Fibroblast of gingiva (primary cell): Measurements from ENCODE around the gene UNC5A.

Experiments used
- DNase-seq: peaks from one replicate; pipeline ENCODE4 v3.0.0-alpha.2; 2011; ENCODE audit warnings: low read depth

Gene UNC5A

GRCh38 chr5:176800024-176800423, 10.3 kb upstream of the UNC5A start:
- DNase-seq: no peak

DNA sequence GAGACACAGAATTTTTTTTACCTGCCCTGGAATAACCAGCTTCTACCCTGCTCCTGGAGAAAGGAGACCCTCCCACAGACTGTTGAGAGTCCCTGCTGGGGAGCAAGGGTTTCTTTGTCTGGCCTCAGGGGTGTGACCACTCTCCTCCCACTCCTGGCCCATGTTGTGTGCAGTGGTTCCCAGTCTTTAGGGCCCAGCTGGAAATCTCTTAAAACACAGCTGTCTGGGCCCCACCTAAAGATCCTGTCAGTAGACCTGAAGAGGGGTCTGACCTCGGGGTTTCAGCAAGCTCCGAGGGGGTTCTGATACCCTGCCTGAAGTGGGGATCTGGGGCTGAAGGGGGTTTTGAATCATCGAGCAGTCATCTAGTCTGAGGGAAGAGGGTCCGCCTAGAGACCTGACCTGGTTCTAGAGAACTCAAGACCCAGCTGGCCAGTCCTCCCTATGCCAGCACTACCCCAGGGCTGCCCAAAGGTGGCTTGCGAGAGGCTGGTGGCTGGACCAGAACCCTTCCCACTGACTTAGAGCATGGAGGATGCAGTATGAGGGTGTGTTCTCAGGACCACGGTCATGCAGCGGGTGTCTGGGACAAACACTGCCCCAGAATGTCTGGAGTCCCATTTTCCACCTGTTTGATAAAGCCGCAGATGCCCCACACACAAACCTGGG, 8.1 kb upstream of the UNC5A start:
- no peak for DNase-seq

DNA sequence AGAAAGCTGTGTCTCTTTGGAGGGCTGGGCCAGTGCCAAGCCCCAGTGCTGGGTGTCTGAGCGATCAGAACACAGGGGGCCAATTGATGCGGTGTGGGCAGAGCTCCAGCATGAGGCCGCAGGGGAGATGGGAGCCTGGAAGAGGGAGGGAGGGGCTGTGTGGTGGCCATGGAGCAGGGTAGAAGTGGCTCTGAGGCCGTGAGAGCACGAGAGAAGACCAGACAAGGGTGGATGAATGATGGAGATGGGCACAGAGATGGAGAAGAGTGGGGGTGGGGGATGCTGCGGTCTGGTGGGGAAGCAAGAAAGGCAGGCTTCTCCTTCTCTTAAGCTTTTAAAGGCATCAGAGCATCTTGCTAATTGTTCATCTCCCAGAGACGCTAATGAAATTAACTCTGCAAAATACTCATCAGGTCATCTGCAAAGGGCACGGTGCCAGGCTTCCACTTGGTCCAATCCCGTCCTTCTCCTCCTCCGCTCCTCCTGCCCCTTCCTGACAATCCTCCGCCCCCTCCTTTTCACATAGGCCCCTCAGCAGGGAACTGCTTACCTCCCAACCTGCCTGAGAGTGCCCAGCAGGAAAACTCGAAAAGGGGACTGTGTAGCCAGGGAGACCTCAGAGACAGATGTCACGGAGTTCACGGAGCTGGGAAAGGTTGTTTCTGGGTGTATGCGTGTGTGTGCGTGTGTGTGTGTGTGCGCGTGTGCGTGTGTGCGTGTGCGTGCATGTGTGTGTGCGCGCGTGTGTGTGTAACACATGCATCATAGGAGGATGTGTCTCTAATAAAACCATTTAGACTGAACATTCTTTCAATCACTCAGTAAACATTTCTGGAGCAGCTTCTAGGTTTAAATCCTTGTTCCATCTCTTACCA, 7.1 kb upstream of the UNC5A start:
- no peak for DNase-seq

DNA sequence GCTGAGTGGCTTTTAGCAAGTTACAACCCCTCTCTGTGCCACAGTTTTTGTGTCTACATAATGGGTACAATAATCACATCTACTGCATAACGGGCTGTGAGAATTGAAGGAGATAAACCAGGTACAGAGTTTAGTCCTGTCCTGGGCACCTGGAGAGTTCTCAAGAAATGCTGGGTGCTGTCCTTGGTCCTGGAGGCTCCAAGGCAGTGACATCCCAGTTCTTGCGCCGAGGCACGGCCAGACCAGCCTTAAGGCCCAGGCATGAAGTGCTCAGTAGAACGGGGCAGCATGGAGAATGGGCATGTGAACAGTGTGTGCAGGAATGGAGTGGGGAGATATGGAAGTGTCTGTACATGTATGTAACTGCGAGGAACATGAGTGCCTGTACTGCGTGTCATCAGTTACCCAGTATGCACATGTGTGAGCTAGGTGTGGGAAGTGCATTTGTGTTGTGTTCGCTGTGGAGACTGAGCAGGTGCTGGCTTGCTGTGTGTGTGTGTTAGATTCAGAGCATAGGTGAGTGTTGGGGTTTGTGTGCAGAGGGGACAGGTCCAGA, 6.3 kb upstream of the UNC5A start:
- DNase-seq: no peak

DNA sequence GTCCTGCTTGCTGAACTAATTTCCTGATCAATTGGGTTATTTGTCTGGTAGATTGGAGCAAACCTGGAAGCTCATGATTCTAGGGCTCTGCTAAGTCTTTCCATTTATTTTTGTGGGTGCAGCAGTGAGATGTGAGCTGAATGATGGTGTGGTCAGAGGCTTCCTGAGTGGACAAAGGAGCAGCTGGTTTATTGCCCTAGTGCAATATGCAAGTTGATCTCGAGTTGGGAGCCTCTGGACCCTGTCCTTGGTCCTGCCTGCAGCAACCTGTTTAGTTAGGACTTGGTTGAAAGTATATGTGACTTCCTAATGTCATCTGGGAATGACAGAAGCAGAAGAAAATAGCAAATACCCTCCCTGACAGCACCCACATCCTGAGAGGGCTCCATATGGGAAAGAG, 4.2 kb upstream of the UNC5A start:
- DNase-seq: no peak

GRCh38 chr5:176809544-176810080, 747 bp upstream of the UNC5A start:
- DNase-seq: no peak

GRCh38 chr5:176810687-176811501, 535 bp downstream of the UNC5A start:
- no peak for DNase-seq

DNA sequence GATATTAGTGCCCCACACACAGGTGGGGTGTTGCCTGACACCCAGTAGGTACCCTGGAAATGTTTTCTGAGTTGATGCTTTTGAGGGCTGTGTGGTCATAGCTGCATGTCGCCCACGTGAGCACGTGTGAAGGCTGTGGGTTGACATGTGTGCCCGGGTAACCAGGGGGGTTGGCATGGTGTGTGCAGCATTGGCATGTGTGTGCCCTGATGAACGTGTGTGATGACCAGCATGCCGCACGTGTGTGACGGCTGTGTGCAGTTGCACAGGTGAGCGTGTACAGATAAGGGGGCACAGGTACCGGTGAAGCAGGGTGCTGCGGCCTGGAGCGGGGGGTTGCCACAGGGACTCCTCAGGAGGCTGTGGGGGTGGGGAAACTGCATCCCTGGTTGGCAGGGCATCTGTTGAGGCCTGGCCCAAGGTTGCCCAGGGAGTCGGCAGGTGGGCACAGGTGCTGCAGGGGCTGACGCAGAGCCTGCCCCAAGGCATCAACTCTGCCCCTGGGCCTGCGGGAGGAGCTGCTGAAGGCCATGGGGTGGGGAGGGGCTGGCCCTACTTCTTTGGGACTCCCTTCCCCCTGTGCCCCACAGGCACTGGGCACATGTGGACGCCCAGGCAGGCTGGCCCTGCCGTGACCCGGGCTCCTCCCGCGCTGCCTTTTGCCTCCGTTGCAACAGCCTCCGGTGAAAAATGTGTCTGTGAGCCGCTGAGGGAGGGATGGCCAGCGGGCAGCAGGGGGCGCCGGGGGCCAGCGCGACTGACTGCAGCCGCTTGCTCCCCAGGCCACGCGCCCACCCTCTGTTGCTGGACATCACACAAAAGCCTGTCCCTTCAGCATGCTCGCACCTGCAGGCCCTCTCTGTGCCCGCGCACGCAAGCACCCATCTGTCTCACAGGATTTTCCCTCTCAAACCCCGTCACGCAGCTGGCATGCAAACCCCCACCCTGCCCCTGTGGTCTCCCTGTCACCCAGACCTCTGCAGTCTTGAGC, 2.2 kb downstream of the UNC5A start:
- DNase-seq: no peak

DNA sequence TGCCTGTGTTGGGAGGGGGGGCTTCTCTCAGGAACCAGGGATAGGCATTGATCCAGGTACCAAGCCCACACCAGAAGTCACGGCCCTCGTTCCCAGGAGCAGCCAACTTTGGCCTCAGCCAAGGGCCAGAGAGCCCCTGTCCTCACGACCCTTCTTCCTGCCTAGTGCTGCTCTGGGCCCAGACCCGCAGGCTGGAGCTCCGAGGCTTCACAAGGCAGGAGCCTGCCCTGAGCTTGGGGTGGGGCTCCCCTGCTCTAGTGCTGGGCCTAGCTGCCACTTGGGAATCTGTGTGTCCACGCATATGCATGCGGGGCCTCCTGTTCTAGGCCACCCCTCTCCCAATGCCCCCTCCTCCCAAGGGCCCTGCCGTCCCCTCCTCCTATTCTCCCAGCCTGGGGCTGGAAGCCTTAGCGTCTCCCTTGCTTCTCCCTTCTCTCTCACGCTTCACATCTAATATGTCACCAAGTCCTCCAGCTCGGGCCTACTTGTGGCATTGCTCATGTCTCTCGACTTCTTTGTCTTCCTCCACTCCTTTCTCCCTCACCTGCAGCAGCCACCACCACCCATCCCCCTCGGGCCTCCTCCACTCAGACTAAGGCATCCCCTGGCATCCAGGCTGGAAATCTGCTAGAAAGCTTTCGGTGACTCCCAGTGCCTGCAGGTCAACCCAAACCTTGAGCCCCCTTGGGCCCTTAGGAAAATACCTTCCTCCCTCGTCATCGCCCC, 3.4 kb downstream of the UNC5A start:
- DNase-seq: no peak

GRCh38 chr5:176814313-176814685, 3.9 kb downstream of the UNC5A start:
- DNase-seq: no peak

GRCh38 chr5:176814836-176815438, 4.6 kb downstream of the UNC5A start:
- DNase-seq: no peak

DNA sequence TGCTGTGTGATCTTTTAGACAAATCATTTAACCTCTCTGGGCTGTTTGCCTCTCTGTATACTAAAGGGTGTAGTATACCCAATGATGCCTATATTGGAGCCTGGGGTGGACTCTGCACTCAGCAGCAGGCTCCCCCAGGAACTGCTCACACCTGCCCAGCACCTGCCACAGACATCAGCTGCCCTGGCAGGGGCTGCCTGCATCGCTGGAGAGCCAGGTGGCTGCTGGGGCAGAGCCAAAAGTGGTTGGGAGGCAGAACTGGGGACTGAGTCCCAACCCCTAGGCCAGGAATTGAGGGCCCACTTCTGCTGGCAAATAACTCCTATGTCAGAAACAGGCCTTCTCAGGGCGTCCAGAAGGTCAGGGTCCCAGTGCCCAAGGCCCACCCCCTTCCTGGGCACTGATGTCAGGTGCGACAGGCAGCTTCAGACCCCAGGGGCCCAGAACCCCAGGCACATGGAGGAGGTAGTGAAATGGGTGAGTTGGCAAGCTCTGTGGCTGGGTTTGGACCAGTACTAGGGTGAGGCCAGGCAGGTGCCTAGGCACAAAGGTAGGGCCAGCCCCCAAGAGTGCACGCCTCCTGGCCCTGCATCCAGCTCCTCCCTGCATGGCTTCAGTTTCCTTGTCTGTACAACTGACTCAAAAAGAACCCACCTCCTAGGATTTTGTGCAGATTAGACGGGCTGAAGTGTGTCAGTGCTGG, 5.8 kb downstream of the UNC5A start:
- DNase-seq: no peak

DNA sequence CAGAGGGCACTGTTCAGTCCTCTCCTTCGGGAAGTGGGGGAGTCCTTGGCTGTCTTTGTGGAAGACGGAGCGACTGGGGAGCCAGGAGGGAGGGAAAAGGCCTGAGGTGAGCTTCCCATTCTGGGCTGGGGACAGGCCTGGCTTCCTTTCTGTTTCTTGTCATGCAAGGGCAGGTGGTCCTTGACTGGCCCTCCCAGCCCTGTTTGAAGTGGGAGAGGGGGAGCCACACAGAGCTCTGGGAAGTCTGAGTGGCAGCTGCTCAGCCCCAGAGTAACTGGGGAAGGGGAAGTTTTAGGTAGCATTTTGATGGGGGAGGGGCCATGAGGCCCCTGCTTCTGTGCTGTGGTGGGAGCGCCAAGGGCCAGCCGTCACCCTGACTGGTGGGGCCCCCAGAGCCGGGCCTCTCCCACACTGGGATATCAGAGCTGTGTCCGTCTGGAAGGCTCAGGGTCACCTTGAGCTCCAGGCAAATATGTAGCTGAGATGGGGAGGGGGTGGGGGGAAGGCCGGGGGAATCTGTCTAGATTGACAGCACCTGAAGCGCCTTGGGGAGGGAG, 6.5 kb downstream of the UNC5A start:
- DNase-seq: no peak

- DNase-seq: no peak
Observed at GRCh38 chr5:176817369-176817840, 7.0 kb downstream of the UNC5A start.

GRCh38 chr5:176817841-176818377, 7.5 kb downstream of the UNC5A start:
- no peak for DNase-seq

GRCh38 chr5:176818391-176819098, 8.2 kb downstream of the UNC5A start:
- no peak for DNase-seq

GRCh38 chr5:176819476-176819875, 9.1 kb downstream of the UNC5A start:
- no peak for DNase-seq

GRCh38 chr5:176820937-176821336, 10.6 kb downstream of the UNC5A start:
- DNase-seq: no peak
